T-helper 1 cell treated with Interleukin-12 subunit alpha and Interleukin-12 subunit beta and Interleukin-4 antibody, amounts not matched to agents 30 μg/mL and 1 μg/mL, for 36 hours (primary cell): ENCODE measurements around the gene RYR1.
"Not testable (repeated sequence)": the region's sequence is repeated elsewhere in the genome, so short reads cannot be mapped to it uniquely, and the experiment has no call there.

Experiments
- H3K27ac Mint-ChIP-seq: one replicate; pipeline ENCODE4 v1.8.0; 2021; ENCODE audit warnings: mild to moderate bottlenecking, mixed read lengths
- H3K27me3 Mint-ChIP-seq: one replicate; pipeline ENCODE4 v1.8.0; 2021; ENCODE audit warnings: low read depth, mixed read lengths
- H3K36me3 Mint-ChIP-seq: one replicate; pipeline ENCODE4 v1.8.0; 2021; ENCODE audit warnings: low read depth, mixed read lengths
- H3K4me1 Mint-ChIP-seq: one replicate; pipeline ENCODE4 v1.8.0; 2021; ENCODE audit warnings: low read depth, mixed read lengths
- H3K4me3 Mint-ChIP-seq: one replicate; pipeline ENCODE4 v1.8.0; 2021; ENCODE audit warnings: mild to moderate bottlenecking, moderate library complexity, mixed read lengths
- H3K9me3 Mint-ChIP-seq: one replicate; pipeline ENCODE4 v1.8.0; 2021; ENCODE audit warnings: mixed read lengths

RYR1 gene

DNA sequence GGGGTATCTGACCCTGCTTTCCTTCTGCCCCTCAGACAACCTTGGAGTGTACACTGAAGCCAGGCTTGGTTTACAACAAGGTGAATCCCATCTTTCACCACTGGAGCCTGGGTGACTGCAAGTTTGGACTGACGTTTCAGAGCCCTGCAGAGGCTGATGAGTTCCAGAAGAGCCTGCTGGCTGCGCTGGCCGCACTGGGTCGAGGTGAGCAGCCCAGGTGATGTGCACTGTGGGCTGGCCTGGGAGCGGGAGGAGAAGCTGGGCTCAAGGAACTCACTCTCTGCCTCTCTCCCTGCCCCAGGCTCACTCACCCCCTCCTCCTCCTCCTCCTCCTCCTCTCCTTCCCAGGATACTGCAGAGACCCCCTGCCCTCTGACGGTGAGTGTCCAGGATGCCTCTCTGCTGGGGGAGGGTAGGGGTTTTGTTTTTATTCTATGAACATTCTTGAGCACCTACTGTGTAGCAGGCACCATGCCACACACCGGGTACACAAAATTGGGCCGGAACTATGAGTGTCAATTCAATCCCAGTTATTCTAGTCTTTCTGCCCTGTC lies 41.5 kb upstream of the RYR1 start:
- Mint-ChIP-seq H3K4me3 (no peak overlapping the region), H3K27me3 (peaks cover 37% of the 10 kb centered on the region), H3K36me3 (peaks cover 11% of the 10 kb centered on the region), H3K4me1 (peaks cover 29% of the 10 kb centered on the region), H3K9me3 (no peaks in the 10 kb centered on the region), H3K27ac (no peak overlapping the region)

DNA sequence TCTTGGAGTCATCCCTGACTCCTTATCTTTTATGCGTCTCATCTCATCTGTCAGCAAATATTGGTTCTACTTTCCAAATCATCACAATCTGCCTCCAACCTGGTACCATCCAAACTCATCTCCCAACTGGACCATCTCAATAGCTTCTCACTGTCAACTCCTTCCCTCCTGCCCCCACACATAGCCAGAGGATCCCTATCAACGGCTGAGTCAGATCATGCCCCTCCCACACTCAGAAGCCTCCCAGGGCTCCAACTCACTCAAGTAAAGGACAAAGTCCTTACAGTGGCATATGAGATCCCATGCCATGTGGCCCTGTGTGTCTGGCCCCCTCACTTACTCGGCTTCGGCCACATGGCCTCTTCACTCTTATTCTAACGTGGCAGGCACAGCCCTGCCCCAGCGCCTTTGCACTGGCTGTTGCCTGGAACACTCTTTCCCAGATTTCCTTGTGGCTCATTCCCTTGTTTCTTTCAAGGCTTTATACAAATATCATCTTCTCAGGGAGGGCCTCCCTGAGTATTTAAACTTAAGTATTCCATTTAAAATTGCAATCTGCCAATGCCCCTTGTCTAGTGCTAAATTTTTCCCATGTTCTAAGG lies 40.7 kb upstream of the RYR1 start:
- Mint-ChIP-seq H3K27me3 (peaks cover 37% of the 10 kb centered on the region), H3K27ac (no peak overlapping the region), H3K4me3 (no peak overlapping the region)

DNA sequence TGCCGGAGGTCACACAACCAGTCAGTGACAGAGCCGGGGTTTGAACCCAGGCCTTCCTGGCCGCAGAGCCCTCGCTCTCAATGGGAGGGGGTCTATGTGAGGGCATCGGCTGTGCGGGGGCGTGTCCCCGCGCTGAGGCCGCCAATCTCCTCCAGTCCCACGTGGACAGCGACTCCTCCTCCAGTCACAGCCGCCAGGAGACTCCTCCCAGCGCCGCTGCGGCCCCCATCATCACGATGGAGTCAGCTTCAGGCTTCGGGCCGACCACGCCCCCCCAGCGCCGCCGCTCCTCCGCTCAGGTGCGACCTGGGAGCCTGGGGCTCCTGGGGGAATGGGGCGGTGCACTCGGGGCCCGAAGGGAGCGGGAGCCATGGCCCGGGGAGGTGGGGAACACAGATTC lies 39.0 kb upstream of the RYR1 start:
- H3K27me3 Mint-ChIP-seq, result peaks cover 30% of the 10 kb centered on the region

More for the DNA sequence above, 40.7 kb upstream of the RYR1 start:
- H3K36me3 Mint-ChIP-seq, result peaks cover 8% of the 10 kb centered on the region
- no peaks in the 10 kb centered on the region for H3K9me3 Mint-ChIP-seq
- peaks cover 24% of the 10 kb centered on the region for H3K4me1 Mint-ChIP-seq

DNA sequence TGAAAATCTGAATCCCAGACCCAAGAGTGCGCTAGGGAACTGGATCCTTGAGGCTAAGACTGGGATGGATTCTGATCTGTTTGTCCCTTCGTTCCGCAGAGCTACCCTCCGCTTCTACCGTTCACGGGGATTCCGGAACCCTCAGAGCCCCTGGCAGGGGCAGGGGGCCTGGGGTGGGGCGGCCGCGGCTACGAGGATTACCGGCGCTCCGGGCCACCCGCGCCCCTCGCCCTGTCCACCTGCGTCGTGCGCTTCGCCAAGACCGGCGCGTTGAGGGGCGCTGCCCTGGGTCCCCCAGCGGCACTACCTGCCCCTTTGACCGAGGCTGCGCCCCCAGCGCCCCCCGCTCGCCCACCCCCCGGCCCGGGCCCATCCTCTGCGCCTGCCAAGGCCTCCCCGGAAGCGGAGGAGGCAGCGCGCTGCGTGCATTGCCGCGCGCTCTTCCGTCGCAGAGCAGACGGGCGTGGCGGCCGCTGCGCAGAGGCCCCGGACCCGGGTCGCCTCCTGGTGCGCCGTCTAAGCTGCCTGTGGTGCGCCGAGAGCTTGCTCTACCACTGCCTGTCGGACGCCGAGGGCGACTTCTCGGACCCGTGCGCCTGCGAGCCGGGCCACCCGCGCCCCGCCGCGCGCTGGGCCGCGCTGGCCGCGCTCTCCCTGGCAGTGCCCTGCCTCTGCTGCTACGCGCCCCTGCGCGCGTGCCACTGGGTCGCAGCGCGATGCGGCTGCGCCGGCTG lies 37.9 kb upstream of the RYR1 start:
- peaks cover 8% of the 10 kb centered on the region for H3K36me3 Mint-ChIP-seq
- H3K4me3 Mint-ChIP-seq, result peak overlapping the region; percentile 86
- no peaks in the 10 kb centered on the region for H3K9me3 Mint-ChIP-seq
- H3K4me1 Mint-ChIP-seq, result peaks cover 18% of the 10 kb centered on the region
- H3K27ac Mint-ChIP-seq, result peak overlapping the region; percentile 84
- peaks cover 23% of the 10 kb centered on the region for H3K27me3 Mint-ChIP-seq

More for the DNA sequence above, 39.0 kb upstream of the RYR1 start:
- peaks cover 19% of the 10 kb centered on the region for H3K4me1 Mint-ChIP-seq
- H3K9me3 Mint-ChIP-seq, result no peaks in the 10 kb centered on the region
- peaks cover 8% of the 10 kb centered on the region for H3K36me3 Mint-ChIP-seq
- H3K27ac Mint-ChIP-seq, result peak overlapping the region; percentile 84
- H3K4me3 Mint-ChIP-seq, result peak overlapping the region; percentile 86

DNA sequence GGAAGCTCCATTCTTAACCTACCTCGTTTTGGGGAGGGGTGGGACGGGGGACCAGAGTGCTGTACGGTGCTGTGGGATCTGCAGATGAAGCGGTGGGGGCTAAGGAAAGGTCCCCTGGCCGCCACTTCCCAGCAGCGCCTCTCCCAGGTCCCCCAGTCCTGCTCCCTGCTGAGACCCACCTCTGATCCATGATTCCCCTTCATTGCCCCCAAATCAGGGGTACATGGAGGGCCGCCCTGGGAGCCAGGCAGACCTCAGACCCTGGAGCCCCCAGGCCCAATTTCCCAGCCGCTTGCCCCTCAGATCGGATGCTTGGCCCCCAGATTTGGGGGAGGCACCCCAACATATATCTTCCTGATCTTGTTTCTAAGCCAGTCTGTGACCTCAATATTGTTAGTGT lies 34.4 kb upstream of the RYR1 start:
- peaks cover 1% of the 10 kb centered on the region for H3K27me3 Mint-ChIP-seq
- no peaks in the 10 kb centered on the region for H3K9me3 Mint-ChIP-seq
- H3K27ac Mint-ChIP-seq, result no peak overlapping the region
- peaks cover 19% of the 10 kb centered on the region for H3K4me1 Mint-ChIP-seq
- H3K4me3 Mint-ChIP-seq, result no peak overlapping the region
- peaks cover 5% of the 10 kb centered on the region for H3K36me3 Mint-ChIP-seq

DNA sequence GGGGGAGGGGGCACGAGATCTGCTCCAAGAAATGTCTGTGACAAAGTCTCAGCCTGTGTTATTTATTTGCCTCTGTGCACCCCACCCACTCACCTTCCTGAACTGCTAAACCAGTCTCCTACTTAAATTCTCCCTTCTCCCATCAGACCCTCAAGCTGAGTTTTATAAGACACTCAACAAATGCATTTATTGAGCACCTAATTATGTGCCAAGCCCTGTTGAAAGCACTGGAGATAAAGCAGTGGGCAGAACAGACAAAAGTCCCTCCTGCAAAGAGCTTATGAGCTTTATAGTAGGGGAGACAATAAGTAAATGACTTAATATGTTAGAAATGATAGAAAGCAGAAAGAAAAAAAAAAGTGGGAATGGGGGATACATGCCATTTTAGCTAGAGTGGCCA lies 34.0 kb upstream of the RYR1 start:
- Mint-ChIP-seq H3K36me3 (peaks cover 6% of the 10 kb centered on the region), H3K27ac (no peak overlapping the region), H3K4me1 (peaks cover 21% of the 10 kb centered on the region), H3K4me3 (no peak overlapping the region), H3K9me3 (no peaks in the 10 kb centered on the region), H3K27me3 (no peaks in the 10 kb centered on the region)

DNA sequence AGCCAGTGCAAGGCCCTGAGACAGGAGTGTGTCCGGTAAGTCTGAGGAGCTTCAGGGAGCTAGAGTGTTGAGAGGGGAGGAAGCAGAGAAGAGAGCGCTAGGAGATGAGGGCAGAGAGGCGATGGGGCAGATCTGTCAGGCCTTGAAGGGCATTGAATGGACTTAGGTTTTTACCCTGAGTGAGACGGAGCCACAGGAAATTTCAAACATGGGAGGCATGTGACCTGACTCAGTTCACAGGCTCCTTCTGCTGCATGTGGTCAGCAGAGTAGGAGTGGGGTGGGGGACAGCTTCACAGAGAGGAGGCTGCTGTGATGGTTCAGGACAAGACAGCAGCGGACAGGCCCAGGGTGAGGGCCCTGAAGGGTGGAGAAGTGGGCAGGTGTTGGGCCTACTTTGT lies 33.1 kb upstream of the RYR1 start:
- no peak overlapping the region for H3K27ac Mint-ChIP-seq

DNA sequence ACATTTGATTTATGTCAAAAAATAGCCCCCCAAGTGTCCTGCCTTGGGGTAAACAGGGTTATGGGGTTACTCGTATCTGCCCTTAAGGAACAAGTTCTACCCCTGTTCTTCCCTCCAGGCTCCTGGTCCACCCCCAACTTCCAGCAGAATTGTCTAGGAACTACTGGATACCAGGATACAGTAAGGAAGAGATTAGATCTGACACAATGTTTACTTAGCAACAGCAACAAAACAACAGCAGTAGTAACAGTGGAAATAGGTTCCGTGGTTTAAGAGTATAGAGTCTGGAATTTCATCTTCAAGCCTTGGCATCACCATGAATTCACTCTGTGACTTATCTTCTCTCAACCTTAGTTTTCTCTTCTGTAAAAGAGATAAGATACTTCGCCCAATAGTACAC lies 32.3 kb upstream of the RYR1 start:
- H3K27ac Mint-ChIP-seq, result no peak overlapping the region
- H3K4me1 Mint-ChIP-seq, result peaks cover 16% of the 10 kb centered on the region
- peaks cover 9% of the 10 kb centered on the region for H3K36me3 Mint-ChIP-seq
- H3K27me3 Mint-ChIP-seq, result no peaks in the 10 kb centered on the region
- no peaks in the 10 kb centered on the region for H3K9me3 Mint-ChIP-seq
- H3K4me3 Mint-ChIP-seq, result no peak overlapping the region

More for the DNA sequence above, 33.1 kb upstream of the RYR1 start:
- Mint-ChIP-seq H3K4me3 (no peak overlapping the region), H3K4me1 (peaks cover 16% of the 10 kb centered on the region), H3K36me3 (peaks cover 8% of the 10 kb centered on the region), H3K9me3 (no peaks in the 10 kb centered on the region), H3K27me3 (no peaks in the 10 kb centered on the region)

DNA sequence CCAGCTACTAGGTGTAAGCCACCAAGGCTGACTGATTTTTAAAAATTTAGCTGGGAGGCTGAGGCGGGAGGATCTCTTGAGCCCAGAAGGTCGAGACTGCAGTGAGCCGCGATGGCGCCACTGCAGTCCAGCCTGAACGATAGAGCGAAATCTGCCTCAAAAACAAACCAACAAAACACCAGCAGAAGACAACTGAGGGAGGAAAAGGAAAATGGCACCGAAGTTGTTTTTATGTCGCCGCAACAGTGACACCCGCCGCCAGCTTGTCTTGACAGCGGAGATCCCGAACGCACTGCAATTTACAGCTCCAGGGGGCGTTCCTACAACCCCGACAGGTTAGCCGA lies 30.9 kb upstream of the RYR1 start:
- Mint-ChIP-seq H3K9me3 (no peaks in the 10 kb centered on the region), H3K27ac (peak overlapping the region; percentile 83), H3K27me3 (no peaks in the 10 kb centered on the region), H3K4me3 (peak overlapping the region; percentile 90), H3K4me1 (peaks cover 10% of the 10 kb centered on the region), H3K36me3 (peaks cover 12% of the 10 kb centered on the region)

DNA sequence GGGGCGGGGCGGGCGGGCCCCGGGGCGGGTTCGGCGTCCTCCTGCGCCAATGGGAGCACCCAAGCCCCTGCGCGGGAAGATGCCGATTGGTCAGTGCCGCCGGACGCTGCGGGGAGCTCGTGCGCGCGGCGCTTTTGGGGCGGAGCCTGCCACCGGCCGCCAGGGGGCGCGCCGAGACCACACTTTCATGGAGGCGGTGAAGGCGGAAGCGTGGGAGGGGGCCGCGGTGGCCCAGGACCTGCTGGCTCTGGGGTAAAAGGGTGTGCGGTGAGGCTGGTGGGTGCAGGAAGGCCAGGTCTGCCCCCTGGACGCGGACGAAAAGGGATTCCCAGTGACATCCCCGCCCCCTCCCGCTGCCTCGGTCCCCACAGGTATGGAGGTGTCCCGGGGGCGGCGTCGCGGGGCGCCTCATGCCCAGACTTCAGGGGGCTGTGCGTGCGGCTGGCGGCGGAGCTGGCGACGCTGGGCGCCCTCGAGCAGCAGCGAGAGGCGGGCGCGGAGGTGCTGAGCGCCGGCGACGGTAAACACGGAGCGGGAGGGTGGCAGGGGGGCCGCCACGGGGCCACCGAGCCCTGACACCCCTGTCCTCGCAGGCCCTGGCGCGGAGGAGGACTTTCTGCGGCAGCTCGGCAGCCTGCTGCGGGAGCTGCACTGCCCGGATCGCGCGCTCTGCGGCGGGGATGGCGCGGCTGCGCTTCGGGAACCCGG lies 30.4 kb upstream of the RYR1 start, which contains the start of gene FAM98C:
Gene FAM98C (plus strand): TSS at position 127 of the 708 bp plus-strand sequence. CDS start 61 bp downstream, at position 188.
- Mint-ChIP-seq H3K36me3 (peaks cover 15% of the 10 kb centered on the region), H3K4me3 (peak within 1 kb of the TSS; percentile 90), H3K27me3 (no peaks in the 10 kb centered on the region), H3K9me3 (no peaks in the 10 kb centered on the region), H3K4me1 (peaks cover 10% of the 10 kb centered on the region), H3K27ac (peak within 1 kb of the TSS; percentile 90)

DNA sequence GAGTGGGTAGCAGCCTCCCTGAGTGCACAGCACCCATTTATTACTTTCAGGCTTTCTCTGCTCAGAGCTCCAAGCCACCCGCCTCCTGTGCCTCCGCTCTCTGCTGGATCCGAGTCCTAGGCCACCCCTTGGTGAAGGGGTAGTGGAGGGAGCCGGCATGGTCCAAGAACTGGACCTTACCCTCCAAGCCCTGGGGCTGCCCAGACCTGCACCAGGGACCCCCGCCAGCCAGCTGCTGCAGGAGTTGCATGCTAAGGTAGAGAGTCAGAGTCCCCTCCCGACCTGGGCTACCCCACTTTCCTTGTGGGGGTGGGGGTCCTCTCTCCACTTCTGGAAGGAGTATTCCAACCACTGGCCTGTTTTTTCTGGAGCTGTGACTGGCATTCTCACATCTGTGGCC lies 28.6 kb upstream of the RYR1 start:
- H3K9me3 Mint-ChIP-seq, result no peaks in the 10 kb centered on the region
- H3K36me3 Mint-ChIP-seq, result peaks cover 22% of the 10 kb centered on the region
- H3K27me3 Mint-ChIP-seq, result no peaks in the 10 kb centered on the region
- H3K27ac Mint-ChIP-seq, result no peak overlapping the region
- peak overlapping the region; percentile 90 for H3K4me3 Mint-ChIP-seq
- H3K4me1 Mint-ChIP-seq, result peaks cover 10% of the 10 kb centered on the region

DNA sequence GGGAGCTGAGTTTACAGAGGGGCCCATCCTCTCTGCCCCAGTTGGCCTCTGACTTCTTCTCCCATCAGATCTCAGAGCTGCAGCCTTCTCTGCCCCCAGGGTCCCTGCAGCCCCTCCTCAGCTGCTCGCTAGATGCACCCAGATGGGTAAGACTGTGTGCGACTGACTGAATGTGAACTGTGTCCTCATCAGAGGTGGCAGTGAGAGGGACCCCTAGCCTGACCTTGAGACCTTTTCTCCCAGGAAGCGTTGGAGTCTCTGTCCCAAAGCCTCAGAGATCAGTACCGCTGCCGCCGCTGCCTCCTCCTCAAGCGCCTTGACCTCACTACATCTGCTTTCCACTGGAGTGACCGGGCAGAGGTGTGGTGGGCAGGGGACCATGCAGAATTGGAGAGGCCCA lies 28.2 kb upstream of the RYR1 start:
- peaks cover 10% of the 10 kb centered on the region for H3K4me1 Mint-ChIP-seq
- H3K27ac Mint-ChIP-seq, result no peak overlapping the region
- H3K4me3 Mint-ChIP-seq, result no peak overlapping the region
- H3K27me3 Mint-ChIP-seq, result no peaks in the 10 kb centered on the region
- H3K9me3 Mint-ChIP-seq, result no peaks in the 10 kb centered on the region
- peaks cover 23% of the 10 kb centered on the region for H3K36me3 Mint-ChIP-seq

DNA sequence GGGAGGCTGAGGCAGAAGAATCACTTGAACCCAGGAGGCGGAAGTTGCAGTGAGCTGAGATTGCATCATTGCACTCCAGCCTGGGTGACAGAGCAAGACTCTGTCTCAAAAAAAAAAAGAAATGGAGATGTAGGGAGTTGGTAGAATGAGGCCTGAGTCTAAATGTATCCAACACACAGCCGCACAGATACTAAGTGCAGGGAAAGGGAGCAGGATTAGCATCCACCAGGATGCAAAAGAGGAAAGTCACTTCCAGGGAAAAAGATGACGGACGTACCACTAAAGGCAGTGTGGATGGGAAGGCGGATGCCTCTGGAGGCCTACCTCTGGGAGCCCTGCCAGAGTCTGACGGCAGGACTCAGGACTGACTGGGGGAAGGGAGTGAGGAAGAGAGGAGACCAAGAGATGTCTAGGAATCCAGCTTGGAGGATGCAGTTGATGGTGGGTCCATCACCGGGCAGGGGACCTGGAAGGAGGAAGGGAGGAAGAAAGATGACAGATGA lies 23.8 kb upstream of the RYR1 start:
- H3K27ac Mint-ChIP-seq, result no peak overlapping the region
- no peak overlapping the region for H3K4me3 Mint-ChIP-seq
- no peaks in the 10 kb centered on the region for H3K9me3 Mint-ChIP-seq

DNA sequence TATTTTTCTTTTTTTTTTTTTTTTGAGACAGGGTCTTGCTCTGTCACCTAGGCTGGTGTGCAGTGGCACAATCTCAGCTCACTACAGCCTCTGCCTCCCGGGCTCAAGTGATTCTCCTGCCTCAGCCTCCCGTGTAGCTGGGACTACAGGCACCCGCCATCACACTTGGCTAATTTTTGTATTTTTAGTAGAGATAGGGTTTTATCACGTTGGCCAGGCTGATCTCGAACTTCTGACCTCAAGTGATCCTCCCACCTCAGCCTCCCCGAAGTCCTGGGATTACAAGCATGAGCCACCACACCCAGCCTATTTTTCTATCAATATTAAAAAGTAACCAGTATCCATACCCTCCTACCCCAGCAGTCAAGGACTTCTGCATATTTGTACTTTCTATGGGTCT lies 23.1 kb upstream of the RYR1 start:
- H3K27ac Mint-ChIP-seq, H3K9me3 Mint-ChIP-seq, H3K27me3 Mint-ChIP-seq, H3K4me3 Mint-ChIP-seq, H3K4me1 Mint-ChIP-seq: not testable (repeated sequence)
- H3K36me3 Mint-ChIP-seq, result peaks cover 15% of the 10 kb centered on the region

More for the DNA sequence above, 23.8 kb upstream of the RYR1 start:
- H3K27me3 Mint-ChIP-seq, result no peaks in the 10 kb centered on the region
- H3K36me3 Mint-ChIP-seq, result peaks cover 19% of the 10 kb centered on the region
- H3K4me1 Mint-ChIP-seq, result no peaks in the 10 kb centered on the region
